ENCODE results near the gene NCAPD3.
A peak's percentile ranks its signal among the peaks of the same experiment; 100 is the strongest.
"Not testable (repeated sequence)": the region's sequence is repeated elsewhere in the genome, so short reads cannot be mapped to it uniquely, and the experiment has no call there.

The NCAPD3 gene

GRCh38 chr11:134215836-134216235 is 7.9 kb downstream of the NCAPD3 start:
- no peak for DNase-seq

GRCh38 chr11:134207538-134208239 is 16.1 kb downstream of the NCAPD3 start:
- peak; percentile 68 for DNase-seq

- DNase-seq, result no peak
Measured at GRCh38 chr11:134206185-134206584, 17.6 kb downstream of the NCAPD3 start.

GRCh38 chr11:134205729-134206128 is 18.0 kb downstream of the NCAPD3 start:
- no peak for DNase-seq

- no peak for DNase-seq
Measured at GRCh38 chr11:134202661-134203060, 21.1 kb downstream of the NCAPD3 start.

GRCh38 chr11:134200688-134201087 is 23.1 kb downstream of the NCAPD3 start:
- no peak for DNase-seq

GRCh38 chr11:134199531-134199930 is 24.2 kb downstream of the NCAPD3 start:
- no peak for DNase-seq

- no peak for DNase-seq
Measured at GRCh38 chr11:134196756-134197155, 27.0 kb downstream of the NCAPD3 start.

- DNase-seq, result not testable (repeated sequence)
Measured at GRCh38 chr11:134188092-134188491, 35.7 kb downstream of the NCAPD3 start.

- DNase-seq, result no peak
Measured at GRCh38 chr11:134181707-134182106, 42.1 kb downstream of the NCAPD3 start.

- DNase-seq, result no peak
Measured at GRCh38 chr11:134178032-134178674, 45.6 kb downstream of the NCAPD3 start.

GRCh38 chr11:134176284-134176683 is 47.5 kb downstream of the NCAPD3 start:
- no peak for DNase-seq

GRCh38 chr11:134173296-134173695 is 50.5 kb downstream of the NCAPD3 start:
- no peak for DNase-seq

- no peak for DNase-seq
Measured at GRCh38 chr11:134171951-134172350, 51.8 kb downstream of the NCAPD3 start.

GRCh38 chr11:134170919-134171281 is 52.9 kb downstream of the NCAPD3 start:
- DNase-seq, result no peak

GRCh38 chr11:134170177-134170918 is 53.4 kb downstream of the NCAPD3 start:
- DNase-seq, result no peak

GRCh38 chr11:134164490-134165370 is 59.0 kb downstream of the NCAPD3 start:
- peak; percentile 70 for DNase-seq

GRCh38 chr11:134159652-134160051 is 64.1 kb downstream of the NCAPD3 start:
- no peak for DNase-seq

- no peak for DNase-seq
Measured at GRCh38 chr11:134158023-134158422, 65.7 kb downstream of the NCAPD3 start.

- no peak for DNase-seq
Measured at GRCh38 chr11:134157451-134157850, 66.3 kb downstream of the NCAPD3 start.

- DNase-seq, result no peak
Measured at GRCh38 chr11:134155946-134156865, 67.6 kb downstream of the NCAPD3 start.

GRCh38 chr11:134155456-134155855 is 68.3 kb downstream of the NCAPD3 start:
- no peak for DNase-seq

All from DMS53 (cell line).